Skin epidermis (tissue), 12 donors: ENCODE data around the gene KRTAP10-11.
"Not testable (repeated sequence)": the region's sequence is repeated elsewhere in the genome, so short reads cannot be mapped to it uniquely, and the experiment has no call there.

Experiments used
- H3K27ac ChIP-seq, 21 experiments: fragments of 200-600 bp; sonication (generic) in 11 of 21; one replicate each; pipeline ENCODE4 v1.5.0; 2020; ENCODE audit warnings: mild to moderate bottlenecking in 3 of 21, inconsistent platforms in 2 of 21, moderate library complexity in 2 of 21
- H3K4me3 ChIP-seq, 7 experiments: fragments of 200-600 bp; sonication (generic) in 2 of 7; one replicate each; pipeline ENCODE4 v1.5.0; 2020; ENCODE audit warnings: inconsistent platforms in 2 of 7, mild to moderate bottlenecking in 2 of 7, moderate library complexity in 1 of 7

Gene KRTAP10-11

GRCh38 chr21:44686843-44687561, 40.8 kb downstream of the KRTAP10-11 start:
- H3K4me3 ChIP-seq = no peak overlapping the region
- no peak overlapping the region for H3K27ac ChIP-seq

- Histone ChIP-seq H3K27ac (no peak overlapping the region), H3K4me3 (no peak overlapping the region)
Measured at GRCh38 chr21:44687671-44688070, 41.5 kb downstream of the KRTAP10-11 start.

- H3K27ac ChIP-seq, H3K4me3 ChIP-seq: not testable (repeated sequence)
Measured at GRCh38 chr21:44689740-44690139, 43.5 kb downstream of the KRTAP10-11 start.

- H3K4me3 ChIP-seq = no peak overlapping the region
- no peak overlapping the region for H3K27ac ChIP-seq
Measured at GRCh38 chr21:44691686-44692085, 45.5 kb downstream of the KRTAP10-11 start.

- Histone ChIP-seq H3K27ac (no peak overlapping the region), H3K4me3 (no peak overlapping the region)
Measured at GRCh38 chr21:44692798-44693512, 46.7 kb downstream of the KRTAP10-11 start.

GRCh38 chr21:44694776-44695175, 48.6 kb downstream of the KRTAP10-11 start:
- Histone ChIP-seq H3K4me3 (no peak overlapping the region), H3K27ac (no peak overlapping the region)

- Histone ChIP-seq H3K4me3 (no peak overlapping the region), H3K27ac (no peak overlapping the region)
Measured at GRCh38 chr21:44695184-44695583, 49.0 kb downstream of the KRTAP10-11 start.

GRCh38 chr21:44695641-44696040, 49.4 kb downstream of the KRTAP10-11 start:
- H3K27ac ChIP-seq = no peak overlapping the region
- no peak overlapping the region for H3K4me3 ChIP-seq

- Histone ChIP-seq H3K4me3 (no peak overlapping the region), H3K27ac (no peak overlapping the region)
Measured at GRCh38 chr21:44696572-44696971, 50.4 kb downstream of the KRTAP10-11 start.
